ENCODE results near the gene TMEM191C. TPM values are rescaled to one million over a fixed set of nuclear protein-coding genes. Genes with fewer than 3 reads are reported as not detected.
"Not testable (repeated sequence)": the region's sequence is repeated elsewhere in the genome, so short reads cannot be mapped to it uniquely, and the experiment has no call there.

Gene TMEM191C
- total RNA-seq, 1 donor from 2014 or later, result not detected

- H3K9me3 Mint-ChIP-seq; H3K79me2 ChIP-seq (ENCODE audit: low read depth); H3F3A ChIP-seq (ENCODE audit: low read depth); H3K9ac ChIP-seq; H3K9me3 ChIP-seq (ENCODE audit: low read depth); H3K27me3 ChIP-seq; H3K4me3 ChIP-seq; H3K4me1 Mint-ChIP-seq; H3K36me3 Mint-ChIP-seq; H3K27ac Mint-ChIP-seq; DNase-seq (ENCODE audit: low spot score); H3K4me3 Mint-ChIP-seq; H3K36me3 ChIP-seq; H3K27ac ChIP-seq; H3K4me1 ChIP-seq; H2AFZ ChIP-seq (replicated peaks); H3K27me3 Mint-ChIP-seq (ENCODE audit: insufficient read depth, low read depth); H4K20me1 ChIP-seq (ENCODE audit: low read depth): not testable (repeated sequence)
- peak overlapping the region; percentile 38 for H3K4me2 ChIP-seq
- peak; percentile 13 for TF ChIP-seq CTCF (IDR thresholded peaks at IDR 0.05)
These were observed 2.2 kb downstream of the TMEM191C start for GRCh38 chr22:21469097-21469994.

- H3K36me3 Mint-ChIP-seq; H3K27ac ChIP-seq; H2AFZ ChIP-seq (replicated peaks); H3K4me1 ChIP-seq; DNase-seq (ENCODE audit: low spot score); H3K9me3 ChIP-seq (ENCODE audit: low read depth); H3F3A ChIP-seq (ENCODE audit: low read depth); H3K4me2 ChIP-seq; H3K9me3 Mint-ChIP-seq; H3K79me2 ChIP-seq (ENCODE audit: low read depth); H4K20me1 ChIP-seq (ENCODE audit: low read depth); H3K4me3 ChIP-seq; H3K9ac ChIP-seq; H3K36me3 ChIP-seq; H3K4me3 Mint-ChIP-seq; H3K27me3 ChIP-seq; H3K4me1 Mint-ChIP-seq; H3K27ac Mint-ChIP-seq; H3K27me3 Mint-ChIP-seq (ENCODE audit: insufficient read depth, low read depth): not testable (repeated sequence)
These were observed 5.8 kb downstream of the TMEM191C start for GRCh38 chr22:21472984-21473383.

DNA sequence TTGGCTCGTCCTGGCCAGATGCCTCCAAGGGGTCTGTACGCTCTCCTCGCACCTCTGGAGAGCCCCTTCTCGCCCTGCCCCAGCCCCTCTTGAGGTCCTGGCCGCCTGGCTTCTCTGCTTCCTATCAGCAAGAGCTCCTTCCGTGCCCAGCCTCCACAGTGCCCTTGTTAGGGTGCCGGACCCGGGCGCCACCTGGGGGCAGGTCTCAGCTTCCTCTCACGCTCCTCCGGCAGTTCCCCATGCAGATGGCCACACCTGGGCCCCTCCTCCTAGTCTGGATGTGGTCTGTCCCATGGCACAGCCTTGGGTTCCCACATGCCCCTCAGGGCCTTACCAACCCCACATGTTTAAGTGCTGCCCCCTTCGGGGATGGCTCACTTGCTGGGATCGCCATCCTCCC lies 6.5 kb downstream of the TMEM191C start:
- H3K27me3 Mint-ChIP-seq (ENCODE audit: insufficient read depth, low read depth); H3K27ac Mint-ChIP-seq; H3K36me3 ChIP-seq; H3K36me3 Mint-ChIP-seq; H3F3A ChIP-seq (ENCODE audit: low read depth); H3K79me2 ChIP-seq (ENCODE audit: low read depth); H3K4me3 Mint-ChIP-seq; H3K27ac ChIP-seq; H3K9me3 Mint-ChIP-seq; H3K4me3 ChIP-seq; H3K9me3 ChIP-seq (ENCODE audit: low read depth); H3K9ac ChIP-seq; H2AFZ ChIP-seq (replicated peaks); H3K27me3 ChIP-seq; H4K20me1 ChIP-seq (ENCODE audit: low read depth); H3K4me2 ChIP-seq; H3K4me1 Mint-ChIP-seq; DNase-seq (ENCODE audit: low spot score); H3K4me1 ChIP-seq: not testable (repeated sequence)

- H3K27ac Mint-ChIP-seq; H3K9me3 ChIP-seq (ENCODE audit: low read depth); H3K27me3 Mint-ChIP-seq (ENCODE audit: insufficient read depth, low read depth); H3K79me2 ChIP-seq (ENCODE audit: low read depth); H3K36me3 Mint-ChIP-seq; H3K4me3 Mint-ChIP-seq; H3K27ac ChIP-seq; H3K4me1 ChIP-seq; DNase-seq (ENCODE audit: low spot score); H4K20me1 ChIP-seq (ENCODE audit: low read depth); H3K4me3 ChIP-seq; H2AFZ ChIP-seq (replicated peaks); H3K27me3 ChIP-seq; H3K4me1 Mint-ChIP-seq; H3K4me2 ChIP-seq; H3K9ac ChIP-seq; H3K9me3 Mint-ChIP-seq; H3F3A ChIP-seq (ENCODE audit: low read depth); H3K36me3 ChIP-seq: not testable (repeated sequence)
These were observed 16.9 kb downstream of the TMEM191C start for GRCh38 chr22:21484039-21484438.

- H3K36me3 Mint-ChIP-seq; H3K27ac Mint-ChIP-seq; H3K9me3 Mint-ChIP-seq; H3K27me3 Mint-ChIP-seq (ENCODE audit: insufficient read depth, low read depth); DNase-seq (ENCODE audit: low spot score); H3F3A ChIP-seq (ENCODE audit: low read depth); H2AFZ ChIP-seq (replicated peaks); H3K4me1 Mint-ChIP-seq; H3K36me3 ChIP-seq; H3K4me2 ChIP-seq; H3K4me3 ChIP-seq; H3K27me3 ChIP-seq; H3K9ac ChIP-seq; H3K9me3 ChIP-seq (ENCODE audit: low read depth); H3K4me3 Mint-ChIP-seq; H4K20me1 ChIP-seq (ENCODE audit: low read depth); H3K27ac ChIP-seq; H3K4me1 ChIP-seq; H3K79me2 ChIP-seq (ENCODE audit: low read depth): not testable (repeated sequence)
These were observed 20.5 kb downstream of the TMEM191C start for GRCh38 chr22:21487723-21488122.

DNA sequence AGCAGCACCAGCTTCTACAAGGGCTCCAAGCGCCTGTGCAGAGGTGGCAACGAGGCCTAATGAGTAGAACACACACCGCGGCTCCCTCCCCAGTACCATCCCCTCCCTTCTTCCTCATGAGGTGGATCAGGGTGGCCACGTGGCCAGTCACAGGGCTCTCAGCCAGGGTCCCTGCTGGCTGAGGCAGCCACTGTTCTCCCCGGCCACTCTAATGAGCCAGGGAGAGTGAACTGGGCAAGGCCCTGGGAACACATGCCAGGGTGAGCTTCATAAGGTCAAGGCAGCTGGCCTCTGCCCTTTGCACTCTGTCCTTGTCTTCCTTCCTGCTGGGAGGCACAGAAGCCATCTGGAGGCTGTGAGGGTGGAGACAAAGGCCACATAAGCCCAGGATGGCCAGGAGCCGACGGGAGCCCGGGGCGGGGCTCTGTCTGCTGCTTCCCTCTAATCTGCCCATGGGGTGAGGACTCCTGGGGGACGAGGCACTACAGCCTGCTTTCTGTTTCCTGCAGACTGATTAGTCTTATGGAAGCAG lies 22.0 kb downstream of the TMEM191C start:
- not testable (repeated sequence) for H3K9ac ChIP-seq; H4K20me1 ChIP-seq (ENCODE audit: low read depth); H3K27me3 Mint-ChIP-seq (ENCODE audit: insufficient read depth, low read depth); H3F3A ChIP-seq (ENCODE audit: low read depth); DNase-seq (ENCODE audit: low spot score); H3K79me2 ChIP-seq (ENCODE audit: low read depth); H3K9me3 Mint-ChIP-seq; H3K4me2 ChIP-seq; H3K9me3 ChIP-seq (ENCODE audit: low read depth); H3K27ac ChIP-seq; H3K27ac Mint-ChIP-seq; H3K4me1 ChIP-seq; H2AFZ ChIP-seq (replicated peaks); H3K4me3 ChIP-seq; H3K4me1 Mint-ChIP-seq; H3K36me3 ChIP-seq; H3K4me3 Mint-ChIP-seq; H3K27me3 ChIP-seq; H3K36me3 Mint-ChIP-seq

- H3K27ac ChIP-seq; H3K4me3 Mint-ChIP-seq; H3K9ac ChIP-seq; H3K27me3 Mint-ChIP-seq (ENCODE audit: insufficient read depth, low read depth); H2AFZ ChIP-seq (replicated peaks); H3K36me3 Mint-ChIP-seq; H3K36me3 ChIP-seq; H3K4me1 ChIP-seq; H3K4me3 ChIP-seq; H3K27ac Mint-ChIP-seq; H4K20me1 ChIP-seq (ENCODE audit: low read depth); H3K27me3 ChIP-seq; H3K79me2 ChIP-seq (ENCODE audit: low read depth); H3F3A ChIP-seq (ENCODE audit: low read depth); H3K4me2 ChIP-seq; H3K9me3 Mint-ChIP-seq; H3K4me1 Mint-ChIP-seq; H3K9me3 ChIP-seq (ENCODE audit: low read depth): not testable (repeated sequence)
- peak; percentile 1 for DNase-seq (ENCODE audit: low spot score)
These were observed 23.4 kb downstream of the TMEM191C start for GRCh38 chr22:21490556-21490955.
